GM12891 (cell line): Measurements from ENCODE around the gene ADD1.

Experiments
- POLR2A ChIP-seq: IDR thresholded peaks from 2 replicates; pipeline ENCODE4 v1.6.1; 2011; ENCODE audit warnings: low read depth, low read length, control low read depth
- POLR2AphosphoS5 ChIP-seq: IDR thresholded peaks from 2 replicates; pipeline ENCODE4 v1.6.1; 2011; ENCODE audit warnings: low read depth, low read length, control low read depth
- POU2F2 ChIP-seq: IDR thresholded peaks from 2 replicates; pipeline ENCODE4 v1.6.1; 2011; ENCODE audit warnings: low read depth, mild to moderate bottlenecking, control low read depth, low read length, moderate library complexity
- SPI1 ChIP-seq: IDR thresholded peaks from 2 replicates; pipeline ENCODE4 v1.6.1; 2011; ENCODE audit warnings: low read depth, low read length, control low read depth
- TAF1 ChIP-seq: IDR thresholded peaks from 2 replicates; pipeline ENCODE4 v1.6.1; 2011; ENCODE audit warnings: low read depth, low read length, control low read depth

DNA sequence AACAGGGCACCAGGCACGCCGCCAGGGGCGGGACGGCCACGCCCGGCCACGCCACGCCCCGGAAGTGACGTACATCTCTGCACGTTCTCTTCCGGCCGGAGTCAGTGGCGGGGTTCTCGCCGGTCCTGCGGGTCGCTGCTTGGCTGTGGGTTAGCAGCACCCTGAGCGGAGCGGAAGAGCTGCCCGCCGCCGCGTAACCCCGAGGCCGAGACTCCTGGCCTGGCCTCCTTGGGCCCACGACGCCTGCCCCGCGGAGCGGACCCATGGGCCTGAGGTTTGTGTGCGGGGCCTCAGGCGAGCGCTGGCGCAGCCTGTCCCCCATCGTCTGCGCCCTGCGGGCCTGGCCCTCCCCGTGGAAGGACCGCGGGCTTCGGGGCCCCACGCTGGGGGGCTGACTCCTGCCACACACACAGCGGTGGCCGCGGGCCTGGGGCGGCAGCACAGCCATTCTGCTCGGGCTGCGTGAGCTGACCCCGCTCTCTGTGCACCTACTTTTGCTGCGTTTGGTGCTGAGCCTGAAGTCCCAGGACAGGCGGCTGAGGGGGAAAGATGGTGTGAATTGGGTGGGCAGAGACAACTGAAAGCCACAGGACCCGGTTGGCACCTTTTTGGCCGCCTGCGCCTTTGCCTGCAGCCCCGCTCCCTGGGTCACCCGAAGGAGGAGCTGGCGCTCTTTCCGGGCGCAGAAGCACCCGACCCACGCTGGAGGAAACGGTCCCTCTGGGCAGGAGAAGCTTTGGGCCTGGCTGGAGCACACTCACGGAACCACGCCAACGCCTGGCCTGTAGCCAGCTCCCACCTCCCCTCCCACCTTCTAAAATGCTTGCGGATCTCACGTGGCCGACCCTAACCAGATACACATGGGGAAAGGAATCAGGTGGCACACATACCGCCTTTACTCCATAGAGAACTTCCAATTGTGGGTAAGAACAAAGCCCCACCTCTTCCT lies 91.4 kb downstream of the ADD1 start:
- TF ChIP-seq TAF1 = peak; percentile 90
- peak; percentile 93 for TF ChIP-seq POLR2A
- peak; percentile 93 for TF ChIP-seq POLR2AphosphoS5
- peak; percentile 60; the same call in 1 of the 2 replicates for TF ChIP-seq POU2F2
- TF ChIP-seq SPI1 = no peak
